PFSK-1 (cell line): ENCODE measurements around the gene EXO1.

ENCODE experiments used
- POLR2AphosphoS5 ChIP-seq: IDR thresholded peaks from 2 replicates; pipeline ENCODE4 v1.6.1; 2012; ENCODE audit warnings: low read depth, mild to moderate bottlenecking, control low read depth, low read length, moderate library complexity
- TAF1 ChIP-seq: IDR thresholded peaks from 2 replicates; pipeline ENCODE4 v1.6.1; 2012; ENCODE audit warnings: low read length, control low read depth, borderline replicate concordance; ENCODE audit not compliant: insufficient read depth

- TF ChIP-seq TAF1: no peak
- no peak for TF ChIP-seq POLR2AphosphoS5
Measured at GRCh38 chr1:241927321-241927720, 79.3 kb downstream of the EXO1 start.
